GM12874 (cell line): Measurements from ENCODE around the gene STX1B.

Experiments
- CTCF ChIP-seq: IDR thresholded peaks from 2 replicates; pipeline ENCODE4 v1.5.1; 2011; ENCODE audit warnings: low read depth, mild to moderate bottlenecking, control low read depth, low read length, moderate library complexity; ENCODE audit not compliant: insufficient read depth

STX1B gene

GRCh38 chr16:30965436-30965835, 45.0 kb downstream of the STX1B start:
- TF ChIP-seq CTCF = no peak

- no peak for TF ChIP-seq CTCF
These were observed 45.7 kb downstream of the STX1B start for GRCh38 chr16:30964574-30965226.

GRCh38 chr16:30963925-30964511, 46.4 kb downstream of the STX1B start:
- no peak for TF ChIP-seq CTCF

GRCh38 chr16:30961384-30961783, 49.1 kb downstream of the STX1B start:
- TF ChIP-seq CTCF = no peak

GRCh38 chr16:30958175-30959079, 52.0 kb downstream of the STX1B start:
- TF ChIP-seq CTCF = no peak

- TF ChIP-seq CTCF = no peak
These were observed 52.8 kb downstream of the STX1B start, which contains the start of gene SETD1A for GRCh38 chr16:30957456-30958174. Gene SETD1A (plus strand): TSS chr16:30957754. CDS start chr16:30958732, 978 bp downstream.
